Fibroblast of lung (primary cell): ENCODE measurements around the gene PADI2. TPM values are rescaled to one million over a fixed set of nuclear protein-coding genes. Genes with fewer than 3 reads are reported as not detected.

ENCODE experiments used
- DNase-seq, 2 donors: peaks; one replicate each; pipeline versions ENCODE4 v3.0.0 to v3.0.0-alpha.2; 2010; ENCODE audit warnings: low read depth in 2 of 2
- H2AFZ ChIP-seq: 2 replicates; pipeline ENCODE4 v1.5.1; 2012; ENCODE audit warnings: low read length, control low read depth, inconsistent platforms
- H3K27ac ChIP-seq: 2 replicates; pipeline ENCODE4 v1.5.1; 2011; ENCODE audit warnings: low read length, control low read depth; ENCODE audit not compliant: insufficient read depth
- H3K27me3 ChIP-seq: 2 replicates; pipeline ENCODE4 v1.5.1; 2011; ENCODE audit warnings: mild to moderate bottlenecking, low read length; ENCODE audit not compliant: control insufficient read depth, insufficient read depth
- H3K36me3 ChIP-seq: 2 replicates; pipeline ENCODE4 v1.5.1; 2011; ENCODE audit warnings: low read length; ENCODE audit not compliant: control insufficient read depth, insufficient read depth
- H3K4me1 ChIP-seq: 2 replicates; pipeline ENCODE4 v1.5.1; 2011; ENCODE audit warnings: low read length; ENCODE audit not compliant: control insufficient read depth, insufficient read depth; ENCODE audit errors: extremely low read depth
- H3K4me2 ChIP-seq: 2 replicates; pipeline ENCODE4 v1.5.1; 2011; ENCODE audit warnings: low read length, control low read depth; ENCODE audit not compliant: insufficient read depth; ENCODE audit errors: extremely low read depth
- H3K4me3 ChIP-seq, 4 experiments: fragments of 200-600 bp in 1 of 4; sonication (generic) in 1 of 4; replicated peaks in 1 of 4; 2 replicates each; pipeline ENCODE4 v1.5.1; 2011 to 2016; ENCODE audit warnings: low read length in 4 of 4, low read depth in 3 of 4, mild to moderate bottlenecking in 3 of 4, control low read depth in 2 of 4, inconsistent platforms in 1 of 4, mixed read lengths in 1 of 4; ENCODE audit not compliant: insufficient read depth in 1 of 4; ENCODE audit errors: control extremely low read depth in 1 of 4
- H3K79me2 ChIP-seq: 2 replicates; pipeline ENCODE4 v1.5.1; 2012; ENCODE audit warnings: mild to moderate bottlenecking, low read length, inconsistent platforms; ENCODE audit not compliant: control insufficient read depth, insufficient read depth
- H3K9ac ChIP-seq: 2 replicates; pipeline ENCODE4 v1.5.1; 2011; ENCODE audit warnings: mild to moderate bottlenecking, low read length, control low read depth; ENCODE audit not compliant: insufficient read depth
- H3K9me3 ChIP-seq: 2 replicates; pipeline ENCODE4 v1.5.1; 2012; ENCODE audit warnings: low read depth, low read length; ENCODE audit not compliant: control insufficient read depth, insufficient read depth
- H4K20me1 ChIP-seq: 2 replicates; pipeline ENCODE4 v1.5.1; 2011; ENCODE audit warnings: low read length; ENCODE audit not compliant: control insufficient read depth, insufficient read depth; ENCODE audit errors: extremely low read depth
- CTCF ChIP-seq, 2 donors: IDR thresholded peaks in 1 of 2; conservative IDR thresholded peaks in 1 of 2; 1 replicate in 1 of 2; 2 replicates in 1 of 2; pipeline ENCODE4 v1.5.1; 2011 to 2012; ENCODE audit warnings: low read length in 2 of 2, control low read depth in 1 of 2, inconsistent platforms in 1 of 2, low read depth in 1 of 2, mild to moderate bottlenecking in 1 of 2
- EZH2 ChIP-seq: IDR thresholded peaks from 2 replicates; pipeline ENCODE4 v1.5.1; 2012; ENCODE audit warnings: low read length, control low read depth, mild to moderate bottlenecking; ENCODE audit errors: missing control alignments
- polyA plus RNA-seq, 2 donors: library from polyadenylated mRNA; depleted of rRNA in 1 of 2; stranded (reverse) in 1 of 2; unstranded in 1 of 2; fragments of >200 nt; gene quantifications; 2 replicates each; pipeline ENCODE4 v1.2.1, GENCODE V29; 2011 to 2012; ENCODE audit warnings: missing spikeins in 1 of 2
- total RNA-seq: library from RNA; depleted of rRNA; stranded (reverse); fragments of >200 nt; gene quantifications from 2 replicates; pipeline ENCODE4 v1.2.1, GENCODE V29; 2014

Gene PADI2
- total and polyA plus RNA-seq, 2 donors (not counting 1 experiment from before 2014, with no cell fraction given), result 0.03 TPM; not detected in 1

GRCh38 chr1:17017435-17017834, 101.8 kb downstream of the PADI2 start:
- no peak for DNase-seq
- Histone ChIP-seq H3K4me1 (peaks cover 3% of the 10 kb centered on the region), H3K9me3 (no peaks in the 10 kb centered on the region), H3K79me2 (no peaks in the 10 kb centered on the region), H4K20me1 (no peaks in the 10 kb centered on the region), H3K27me3 (no peaks in the 10 kb centered on the region), H3K4me3 (no peak overlapping the region), H3K27ac (no peak overlapping the region), H3K4me2 (no peak overlapping the region), H3K9ac (no peak overlapping the region), H3K36me3 (peaks cover 19% of the 10 kb centered on the region), H2AFZ (no peak overlapping the region)
- TF ChIP-seq EZH2, result no peak
- TF ChIP-seq CTCF (conservative IDR thresholded peaks at IDR 0.05 in 1 of 2, IDR thresholded peaks at IDR 0.05 in 1 of 2; ENCODE audit: low read depth in 1 of 2, low read length in 2 of 2), result no peak

Other genes starting within 250 kb of the PADI2 start
- under 0.01 and 3,997 TPM in 2 replicates for gene RNU1-2, start 223.5 kb downstream of the PADI2 start, total RNA-seq
- not detected in 2 replicates for gene RNU1-2, start 223.5 kb downstream of the PADI2 start, polyA plus RNA-seq
- gene CROCC, start 197.5 kb downstream of the PADI2 start, total RNA-seq, result 20.3 and 22.3 TPM in 2 replicates
- 3.6 and 3.8 TPM in 2 replicates for gene CROCC, start 197.5 kb downstream of the PADI2 start, polyA plus RNA-seq
- gene MFAP2, start 138.8 kb downstream of the PADI2 start, total RNA-seq, result 10.0 and 16.2 TPM in 2 replicates
- gene MFAP2, start 138.8 kb downstream of the PADI2 start, polyA plus RNA-seq, result 14.1 and 40.4 TPM in 2 replicates
- 7.7 and 10.9 TPM in 2 replicates for gene ATP13A2, start 107.5 kb downstream of the PADI2 start, total RNA-seq
- 6.5 and 9.2 TPM in 2 replicates for gene ATP13A2, start 107.5 kb downstream of the PADI2 start, polyA plus RNA-seq
- 157 and 170 TPM in 2 replicates for gene SDHB, start 65.4 kb downstream of the PADI2 start, total RNA-seq
- gene SDHB, start 65.4 kb downstream of the PADI2 start, polyA plus RNA-seq, result 136 and 155 TPM in 2 replicates
- not detected in 2 replicates for gene PADI1, start 85.7 kb upstream of the PADI2 start, total RNA-seq
- not detected in 2 replicates for gene PADI1, start 85.7 kb upstream of the PADI2 start, polyA plus RNA-seq
- gene PADI3, start 129.6 kb upstream of the PADI2 start, total RNA-seq, result not detected in 2 replicates
- not detected in 2 replicates for gene PADI3, start 129.6 kb upstream of the PADI2 start, polyA plus RNA-seq
- not detected in 2 replicates for gene PADI4, start 188.7 kb upstream of the PADI2 start, total RNA-seq
- gene PADI4, start 188.7 kb upstream of the PADI2 start, polyA plus RNA-seq, result not detected in 2 replicates